IPS DF 6.9 (cell line): Measurements from ENCODE around the gene TAF11L5.
"Not testable (repeated sequence)": the region's sequence is repeated elsewhere in the genome, so short reads cannot be mapped to it uniquely, and the experiment has no call there.

Source experiments
- DNase-seq: peaks from one replicate; pipeline ENCODE4 v3.0.0-alpha.2; 2013; ENCODE audit warnings: low read depth, low spot score
- H3K27ac ChIP-seq: one replicate; pipeline ENCODE4 v1.5.1; 2013; ENCODE audit warnings: low read length, control low read depth
- H3K27me3 ChIP-seq: 2 replicates; pipeline ENCODE4 v1.6.1; 2013; ENCODE audit warnings: mild to moderate bottlenecking, low read length; ENCODE audit not compliant: control insufficient read depth, insufficient read depth
- H3K36me3 ChIP-seq: 2 replicates; pipeline ENCODE4 v1.6.1; 2013; ENCODE audit warnings: low read length; ENCODE audit not compliant: control insufficient read depth, insufficient read depth
- H3K4me1 ChIP-seq: 2 replicates; pipeline ENCODE4 v1.6.1; 2013; ENCODE audit warnings: low read length; ENCODE audit not compliant: control insufficient read depth, insufficient read depth
- H3K4me3 ChIP-seq: 2 replicates; pipeline ENCODE4 v1.5.1; 2013; ENCODE audit warnings: mild to moderate bottlenecking, low read length
- H3K9me3 ChIP-seq: 2 replicates; pipeline ENCODE4 v1.6.1; 2013; ENCODE audit warnings: low read length, inconsistent platforms; ENCODE audit not compliant: control insufficient read depth, insufficient read depth
- whole genome bisulfite sequencing: extraction: QIAGEN DNeasy Blood & Tissue Kit; methylation state at CpG from one replicate; pipeline ENCODE4 v1.1.7; 2013; ENCODE audit warnings: mixed read lengths, missing lambda C conversion rate; ENCODE audit not compliant: insufficient read length, insufficient coverage; 5-methylcytosine and 5-hydroxymethylcytosine counted together

The TAF11L5 gene

GRCh38 chr5:17511775-17512325 lies 13.2 kb upstream of the TAF11L5 start:
- Histone ChIP-seq H3K36me3 (no peaks in the 10 kb centered on the region), H3K9me3 (no peaks in the 10 kb centered on the region), H3K4me3 (no peak overlapping the region), H3K27ac (no peak overlapping the region), H3K27me3 (no peaks in the 10 kb centered on the region), H3K4me1 (no peaks in the 10 kb centered on the region)
- DNase-seq = no peak
- no CpG with 5 or more reads among the region's 17 CpGs for WGBS

GRCh38 chr5:17517526-17517925 lies 7.5 kb upstream of the TAF11L5 start:
- not testable (repeated sequence) for H3K27ac ChIP-seq, H3K9me3 ChIP-seq, H3K27me3 ChIP-seq, H3K4me3 ChIP-seq, DNase-seq, H3K4me1 ChIP-seq, H3K36me3 ChIP-seq
- WGBS = no CpG with 5 or more reads among the region's 12 CpGs

- WGBS = no CpG with 5 or more reads among the region's 15 CpGs
- not testable (repeated sequence) for H3K9me3 ChIP-seq, H3K4me3 ChIP-seq, DNase-seq, H3K36me3 ChIP-seq, H3K27ac ChIP-seq, H3K4me1 ChIP-seq, H3K27me3 ChIP-seq
Observed at GRCh38 chr5:17518067-17518466, 7.0 kb upstream of the TAF11L5 start, which contains the start of gene TAF11L3. Gene TAF11L3 (plus strand): TSS chr5:17518367.

- H3K9me3 ChIP-seq = not testable (repeated sequence)
Observed at GRCh38 chr5:17519508-17519907, 5.5 kb upstream of the TAF11L5 start.

GRCh38 chr5:17521501-17521900 lies 3.5 kb upstream of the TAF11L5 start, which contains the start of gene TAF11L4:
Gene TAF11L4 (plus strand): TSS chr5:17521801.
- not testable (repeated sequence) for H3K9me3 ChIP-seq, H3K4me1 ChIP-seq, H3K27ac ChIP-seq, H3K36me3 ChIP-seq, DNase-seq, H3K4me3 ChIP-seq, H3K27me3 ChIP-seq
- no CpG with 5 or more reads among the region's 15 CpGs for WGBS

More at GRCh38 chr5:17519508-17519907, 5.5 kb upstream of the TAF11L5 start:
- H3K27me3 ChIP-seq, H3K36me3 ChIP-seq, DNase-seq, H3K4me1 ChIP-seq, H3K27ac ChIP-seq, H3K4me3 ChIP-seq: not testable (repeated sequence)
- WGBS = no CpG with 5 or more reads among the region's 14 CpGs

GRCh38 chr5:17526504-17526903 lies 1.5 kb downstream of the TAF11L5 start:
- H3K36me3 ChIP-seq, H3K4me3 ChIP-seq, H3K27me3 ChIP-seq, DNase-seq, H3K27ac ChIP-seq, H3K4me1 ChIP-seq, H3K9me3 ChIP-seq: not testable (repeated sequence)
- no CpG with 5 or more reads among the region's 17 CpGs for WGBS

- H3K27ac ChIP-seq, H3K36me3 ChIP-seq, H3K4me3 ChIP-seq, H3K27me3 ChIP-seq, H3K9me3 ChIP-seq, H3K4me1 ChIP-seq, DNase-seq: not testable (repeated sequence)
- WGBS = no CpG with 5 or more reads among the region's 15 CpGs
Observed at GRCh38 chr5:17528369-17528768, 3.3 kb downstream of the TAF11L5 start, which contains the start of gene TAF11L6. Gene TAF11L6 (plus strand): TSS chr5:17528669.
